GM19438 (cell line): Measurements from ENCODE around the gene DAAM1.

Experiments used
- ATAC-seq: cut with Tn5 transposase; IDR thresholded peaks from one replicate; pipeline ENCODE4 v1.9.1; 2021; ENCODE audit warnings: low read depth; ENCODE audit not compliant: unreplicated experiment

Gene DAAM1

GRCh38 chr14:59188461-59189090 is at the start of gene DAAM1:
DAAM1 (plus strand) TSS chr14:59188667; CDS start chr14:59263478, 74,811 bp downstream.
- peak; percentile 80 for ATAC-seq

GRCh38 chr14:59139324-59139723 is 49.1 kb upstream of the DAAM1 start:
- ATAC-seq, result no peak

DNA sequence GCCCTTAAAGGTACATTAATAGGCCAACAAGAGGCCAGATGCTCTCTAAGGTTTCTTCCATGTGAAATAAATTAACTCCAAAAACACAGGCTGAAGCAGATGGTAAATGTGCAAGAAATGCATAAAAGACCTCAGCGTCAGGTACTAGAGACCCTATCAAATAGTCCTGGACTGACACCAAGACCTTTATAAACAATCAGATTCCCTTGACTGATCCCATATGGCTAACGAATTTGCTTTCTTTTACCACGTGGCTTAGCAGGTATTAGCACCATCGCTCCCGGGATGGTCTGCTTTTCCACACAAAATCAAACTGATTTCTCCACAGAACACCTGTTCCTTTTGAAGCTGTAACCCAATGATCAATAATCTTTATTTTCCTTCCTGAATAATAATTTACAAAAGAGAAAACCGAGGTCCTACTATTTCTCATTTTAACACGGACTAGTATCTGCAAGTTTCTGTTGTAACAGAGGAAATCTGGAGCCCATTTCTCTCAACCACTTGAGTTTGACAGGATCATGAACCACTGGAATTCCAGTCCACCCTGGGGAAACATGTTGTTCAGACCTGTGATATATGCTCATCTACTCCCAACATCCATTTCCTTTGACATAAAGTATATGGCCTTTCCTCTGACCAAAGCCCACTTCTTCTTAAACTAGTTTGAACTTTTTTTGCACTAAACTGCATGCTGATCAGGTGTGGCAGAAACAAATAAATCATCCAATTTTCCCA is 48.2 kb upstream of the DAAM1 start:
- no peak for ATAC-seq

DNA sequence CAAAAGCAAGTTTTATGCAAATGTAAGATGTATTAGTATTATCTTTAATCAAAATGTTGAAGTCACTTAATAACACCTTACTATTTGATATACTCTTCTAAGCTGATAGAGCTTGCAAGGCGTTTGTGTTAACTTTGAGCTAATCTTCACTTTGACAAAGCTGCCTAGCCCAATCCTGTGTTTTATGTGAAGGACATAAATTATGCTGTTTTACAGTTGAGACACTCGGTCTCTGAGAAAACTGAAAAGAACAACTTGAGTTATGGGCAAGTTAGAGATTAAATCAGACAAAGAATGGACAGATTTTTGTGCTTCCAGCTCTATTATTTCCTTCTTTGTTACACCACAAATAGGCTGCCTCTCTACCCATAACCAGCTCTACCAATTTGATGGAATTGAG is 42.0 kb upstream of the DAAM1 start:
- no peak for ATAC-seq

GRCh38 chr14:59147007-59147406 is 41.5 kb upstream of the DAAM1 start:
- no peak for ATAC-seq

DNA sequence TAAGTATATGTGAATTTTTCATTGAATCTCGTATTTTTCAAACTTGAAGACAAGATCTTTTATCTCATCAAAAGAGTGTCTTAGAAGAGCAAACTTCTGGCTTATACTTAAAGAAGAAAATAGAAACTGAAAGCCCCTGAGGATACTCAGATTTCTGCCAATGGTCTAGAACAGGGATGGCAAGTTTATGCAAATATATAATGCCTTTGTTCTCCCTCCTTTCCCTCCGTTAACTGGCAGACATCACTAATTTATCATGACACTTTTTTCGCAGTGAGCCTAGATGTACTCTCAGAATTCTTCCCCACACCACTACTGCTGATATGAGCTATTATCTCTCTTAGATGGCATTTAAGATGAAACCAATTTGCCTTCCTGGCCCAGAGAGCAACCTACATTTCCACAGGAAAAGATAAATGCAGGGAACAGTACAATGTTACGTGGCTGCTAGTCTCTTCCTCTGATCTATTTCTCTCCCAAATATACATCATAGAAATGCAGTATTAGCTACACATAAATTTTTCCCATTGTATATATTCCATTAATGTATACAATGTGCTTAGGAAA is 40.0 kb upstream of the DAAM1 start:
- ATAC-seq, result peak; percentile 55

DNA sequence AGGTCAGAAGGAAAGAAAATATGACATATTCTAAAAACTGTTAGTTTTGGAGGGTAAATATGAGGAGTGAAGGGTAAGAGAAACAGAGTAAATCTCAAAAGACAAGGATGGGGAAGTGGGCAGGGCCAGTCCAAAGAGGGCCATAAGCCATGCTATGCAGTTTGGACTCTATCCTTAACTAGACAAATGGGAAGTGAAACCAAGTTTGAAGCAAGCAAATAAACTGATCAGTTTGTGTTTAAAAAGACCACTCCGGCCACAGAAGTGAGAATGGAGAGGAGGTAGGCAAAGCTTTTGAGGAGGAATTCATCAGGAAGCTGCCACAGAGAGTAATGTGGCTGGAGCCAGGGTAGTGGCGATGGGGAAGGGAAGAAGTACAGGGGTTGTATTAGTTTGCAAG is 37.5 kb upstream of the DAAM1 start:
- ATAC-seq, result peak; percentile 84

GRCh38 chr14:59154373-59154772 is 34.1 kb upstream of the DAAM1 start:
- no peak for ATAC-seq

DNA sequence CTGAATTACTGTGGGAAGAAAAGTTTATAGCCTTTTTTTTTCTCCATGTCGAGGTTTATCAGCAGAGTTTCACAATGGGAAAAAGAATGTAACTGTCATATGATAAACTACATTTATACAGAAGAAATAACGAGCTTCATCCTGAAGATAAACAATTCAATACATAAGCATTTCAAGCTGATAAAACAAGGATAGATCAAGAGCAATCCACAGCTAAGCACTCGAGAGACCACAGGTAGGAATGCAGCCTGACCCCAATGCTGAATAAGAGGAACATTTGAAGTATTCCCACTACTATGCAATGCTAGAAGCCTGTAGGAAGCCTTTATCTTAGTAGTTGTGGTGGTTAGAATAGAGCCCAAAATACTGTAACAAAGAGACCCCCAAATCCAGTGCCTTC is 32.6 kb upstream of the DAAM1 start:
- ATAC-seq, result no peak

DNA sequence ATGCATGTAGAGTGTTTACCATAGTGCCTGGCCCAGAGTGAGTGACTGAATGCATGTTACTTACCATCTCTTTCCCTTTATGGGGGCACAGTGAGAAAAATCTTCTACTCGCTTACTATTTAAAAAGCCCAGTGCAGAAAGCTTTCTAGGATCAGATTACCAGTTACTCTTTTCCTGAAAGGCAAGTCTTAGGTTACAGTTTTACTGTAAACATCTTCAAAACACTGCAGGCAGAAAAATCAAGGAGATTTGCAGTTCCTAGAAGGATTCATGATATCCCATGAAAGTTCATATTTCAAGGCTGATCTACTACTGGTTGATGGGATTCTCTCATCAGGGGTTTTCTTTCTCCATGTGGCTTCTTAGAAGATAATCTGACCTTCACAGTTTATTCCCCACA is 29.3 kb upstream of the DAAM1 start:
- ATAC-seq, result no peak

DNA sequence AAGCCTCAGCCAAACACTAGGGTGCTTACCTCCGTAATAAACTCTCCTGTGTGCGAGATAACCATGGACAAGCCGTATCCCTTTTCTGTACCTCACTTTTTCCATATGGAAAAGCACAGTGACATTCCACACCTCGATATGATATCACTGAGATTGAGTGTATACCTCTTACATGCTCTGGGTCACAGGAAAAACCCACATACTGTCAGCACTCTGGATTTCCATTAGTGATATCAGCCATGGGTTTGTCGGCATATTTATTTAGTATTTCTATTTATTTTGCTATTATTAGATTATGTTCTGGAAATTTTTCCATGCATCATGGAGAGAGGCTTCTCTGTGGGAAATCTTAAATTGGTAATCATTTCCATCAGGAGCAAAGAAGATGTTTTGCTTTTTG is 28.0 kb upstream of the DAAM1 start:
- ATAC-seq, result no peak

GRCh38 chr14:59161561-59162175 is 26.8 kb upstream of the DAAM1 start:
- ATAC-seq, result no peak

DNA sequence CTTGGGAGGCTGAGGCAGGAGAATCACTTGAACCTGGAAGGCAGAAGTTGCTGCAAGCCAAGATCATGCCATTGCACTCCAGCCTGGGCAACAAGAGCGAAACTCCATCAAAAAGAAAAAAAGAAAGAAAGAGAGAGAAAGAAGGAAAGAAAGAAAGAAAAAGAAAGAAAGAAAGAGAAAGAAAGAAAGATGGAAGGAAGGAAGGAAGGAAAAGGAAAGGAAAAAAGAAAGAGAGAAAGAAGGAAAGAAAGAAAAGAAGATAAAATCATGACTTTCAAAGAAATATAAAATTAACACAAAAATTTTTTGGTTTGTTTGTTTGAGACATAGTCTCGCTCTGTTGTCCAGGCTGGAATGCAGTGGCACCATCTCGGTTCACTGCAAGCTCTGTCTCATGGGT is 22.2 kb upstream of the DAAM1 start:
- ATAC-seq, result no peak

DNA sequence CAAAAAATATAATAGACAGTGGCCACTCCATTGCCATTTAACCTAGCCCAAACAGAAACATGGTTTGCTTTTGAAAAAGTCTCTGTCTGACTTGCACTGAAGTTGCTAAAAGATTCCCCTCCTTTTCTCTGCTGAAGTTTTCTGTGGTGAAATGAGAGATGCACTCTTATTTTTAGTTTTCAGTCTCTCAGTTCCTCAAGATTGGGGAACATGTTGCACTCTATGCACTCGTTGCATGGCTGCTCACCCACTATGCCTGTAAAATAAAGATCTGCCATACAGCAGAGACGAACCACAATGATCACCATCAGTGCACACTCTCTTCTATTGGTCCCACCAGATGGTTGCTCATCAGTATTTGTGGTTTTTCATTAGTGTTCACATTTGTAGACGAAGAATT is 13.1 kb upstream of the DAAM1 start:
- ATAC-seq, result peak; percentile 98

DNA sequence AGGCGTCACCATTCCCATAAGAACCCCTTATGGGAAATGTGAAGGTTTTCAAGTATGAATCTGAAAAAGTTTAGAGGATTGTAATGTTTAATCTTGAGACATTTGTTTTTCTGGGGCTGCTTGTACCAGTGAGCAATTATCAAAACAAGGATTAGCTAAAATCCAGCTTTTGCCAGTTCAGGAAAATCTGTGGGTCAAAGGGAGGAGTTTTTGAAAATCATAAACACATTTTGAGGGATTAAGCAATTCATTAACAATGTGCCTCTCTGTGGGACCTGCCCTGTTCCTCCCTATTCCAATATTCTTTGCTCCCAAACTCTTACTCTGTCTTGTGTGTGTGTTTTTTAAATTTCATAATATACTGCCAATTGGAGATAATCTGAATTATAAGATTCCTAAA is 11.7 kb upstream of the DAAM1 start:
- ATAC-seq, result no peak

- ATAC-seq, result no peak
Measured at GRCh38 chr14:59177262-59177661, 11.2 kb upstream of the DAAM1 start.

DNA sequence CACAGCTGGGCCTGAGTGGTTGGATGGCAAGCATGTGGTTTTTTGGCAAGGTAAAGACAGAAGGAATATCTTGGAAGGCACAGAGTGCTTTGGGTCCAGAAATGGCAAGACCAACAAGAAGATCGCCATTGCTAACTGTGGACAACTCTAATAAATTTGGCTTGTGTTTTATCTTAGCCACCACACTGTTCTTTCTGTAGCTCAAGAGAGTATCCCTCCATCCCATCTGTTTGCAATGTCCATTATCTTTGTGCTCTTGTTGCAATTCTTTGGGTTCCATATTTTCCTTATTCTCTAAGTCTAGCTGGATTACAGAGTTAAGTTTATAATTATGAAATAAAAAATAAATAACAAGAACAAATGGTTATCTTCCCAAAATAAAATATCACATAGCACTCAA is 6.7 kb upstream of the DAAM1 start:
- ATAC-seq, result no peak

- no peak for ATAC-seq
Measured at GRCh38 chr14:59182641-59183040, 5.8 kb upstream of the DAAM1 start.

DNA sequence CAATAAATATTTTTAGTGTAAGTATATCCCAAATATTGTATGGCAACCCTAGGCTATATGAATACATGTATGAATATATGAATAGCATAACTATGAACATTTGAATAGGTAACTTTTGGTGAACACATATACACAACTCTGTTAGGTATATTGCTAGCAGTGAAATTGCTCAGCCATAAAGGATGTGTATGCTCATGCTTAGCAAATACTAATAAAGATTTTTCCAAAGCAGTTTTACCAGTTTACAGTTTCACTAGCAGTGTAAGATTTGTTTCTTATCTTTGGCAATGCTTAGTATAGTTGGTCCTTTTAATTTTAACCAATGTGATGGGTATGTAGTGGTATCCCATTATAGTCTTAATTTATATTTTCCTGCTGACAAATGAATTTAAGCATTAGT is 5.3 kb upstream of the DAAM1 start:
- ATAC-seq, result no peak

DNA sequence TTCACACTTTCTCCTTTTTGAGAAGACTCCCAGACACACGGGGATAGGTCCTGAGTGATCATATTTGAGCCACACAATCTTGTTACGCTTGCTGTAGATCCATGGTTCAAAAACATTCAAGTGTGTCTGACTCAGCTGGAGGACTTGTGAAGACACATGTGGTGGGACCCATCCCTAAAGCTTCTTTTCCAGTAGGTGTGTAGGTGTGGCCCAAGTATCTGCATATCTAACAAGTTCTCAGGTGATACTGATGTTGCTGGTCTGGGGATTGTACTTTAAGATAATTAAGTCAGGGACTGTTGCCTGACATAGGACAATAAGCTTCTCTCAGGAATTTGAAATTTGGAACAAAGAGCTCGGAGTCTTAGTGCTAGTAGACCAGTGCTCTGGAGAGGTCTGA is 4.1 kb upstream of the DAAM1 start:
- ATAC-seq, result no peak

GRCh38 chr14:59185676-59186075 is 2.8 kb upstream of the DAAM1 start:
- no peak for ATAC-seq

DNA sequence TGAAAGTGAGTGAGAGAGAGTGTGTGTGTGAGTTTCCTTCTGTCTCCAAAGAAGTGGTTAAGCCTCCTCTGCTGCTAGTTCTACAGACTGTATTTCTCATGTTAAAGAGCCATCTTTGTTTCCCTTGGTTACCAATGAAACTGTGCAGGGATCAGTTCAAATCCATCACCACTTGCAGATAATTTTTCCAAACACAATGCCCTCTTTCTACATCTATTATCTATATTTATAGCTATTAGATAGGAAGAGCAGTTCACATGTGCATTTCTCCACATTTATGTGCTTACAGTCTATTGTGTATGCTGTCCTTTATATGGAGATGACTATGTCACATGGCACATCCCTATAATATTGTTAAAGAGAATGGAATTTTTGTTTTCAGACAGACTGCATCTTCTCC is 2.2 kb upstream of the DAAM1 start:
- ATAC-seq, result no peak
